HEK293 (cell line): Measurements from ENCODE around the gene CACNA1D.

ENCODE experiments used
- CTCF ChIA-PET: fragments of 350-600 bp; formaldehyde crosslinking; extraction: SDS; loops from one replicate; lab custom pipeline; 2021; ENCODE audit warnings: antibody characterized with exemption; lab: Yijun Ruan, JAX
- POLR2A ChIA-PET: fragments of 300-600 bp; formaldehyde crosslinking; extraction: SDS; loops from one replicate; lab custom pipeline; 2020; ENCODE audit warnings: antibody characterized with exemption, inconsistent platforms; lab: Yijun Ruan, JAX
- H3K27ac ChIP-seq: fragments of 200-500 bp; sonication (Bioruptor generic); 2 replicates; pipeline ENCODE4 v1.5.1; 2014; ENCODE audit warnings: low read depth, low read length, control low read depth, inconsistent platforms; ENCODE audit errors: extremely low read depth
- H3K36me3 ChIP-seq, 2 experiments: fragments of 200-500 bp in 1 of 2; sonication (Bioruptor generic) in 1 of 2; 1 replicate in 1 of 2; 2 replicates in 1 of 2; pipeline ENCODE4 v1.5.1; 2014 to 2017; ENCODE audit warnings: inconsistent platforms in 2 of 2, low read length in 2 of 2; ENCODE audit not compliant: control insufficient read depth in 2 of 2, insufficient read depth in 1 of 2
- H3K4me1 ChIP-seq: fragments of 200-500 bp; sonication (Bioruptor generic); 2 replicates; pipeline ENCODE4 v1.5.1; 2014; ENCODE audit warnings: mild to moderate bottlenecking, low read length, inconsistent platforms; ENCODE audit not compliant: control insufficient read depth, insufficient read depth
- H3K4me3 ChIP-seq: 2 replicates; pipeline ENCODE4 v1.5.1; 2011; ENCODE audit warnings: low read depth, mild to moderate bottlenecking, control low read depth, low read length, moderate library complexity
- H3K9me3 ChIP-seq: fragments of 200-500 bp; sonication (Bioruptor generic); 2 replicates; pipeline ENCODE4 v1.5.1; 2014; ENCODE audit warnings: low read depth, low read length, inconsistent platforms; ENCODE audit not compliant: control insufficient read depth, insufficient read depth
- KLF17 ChIP-seq: fragments of 450-650 bp; formaldehyde crosslinking; IDR thresholded peaks from 2 replicates; pipeline ENCODE4 v1.5.1; 2016; ENCODE audit warnings: missing biosample characterization, missing genetic modification characterization
- MEIS1 ChIP-seq: sonication (generic); formaldehyde crosslinking; IDR thresholded peaks from 2 replicates; pipeline ENCODE4 v1.8.1; 2022; ENCODE audit warnings: missing genetic modification reagents, mild to moderate bottlenecking, borderline replicate concordance
- MYNN ChIP-seq: fragments of 450-650 bp; formaldehyde crosslinking; IDR thresholded peaks from 2 replicates; pipeline ENCODE4 v1.5.1; 2016; ENCODE audit warnings: missing biosample characterization, missing genetic modification characterization, borderline replicate concordance
- PRDM4 ChIP-seq: fragments of 450-650 bp; formaldehyde crosslinking; IDR thresholded peaks from 2 replicates; pipeline ENCODE4 v1.5.1; 2017; ENCODE audit warnings: missing biosample characterization, missing genetic modification characterization
- ZBTB20 ChIP-seq: fragments of 450-650 bp; formaldehyde crosslinking; IDR thresholded peaks from 2 replicates; pipeline ENCODE4 v1.5.1; 2016; ENCODE audit warnings: missing biosample characterization, missing genetic modification characterization
- ZBTB26 ChIP-seq: fragments of 450-650 bp; formaldehyde crosslinking; optimal IDR thresholded peaks from 2 replicates; pipeline ENCODE3; 2016; ENCODE audit warnings: missing biosample characterization, mild to moderate bottlenecking, missing genetic modification characterization
- ZFHX2 ChIP-seq: fragments of 450-650 bp; formaldehyde crosslinking; conservative IDR thresholded peaks from 2 replicates; pipeline ENCODE4 v1.5.1; 2016; ENCODE audit warnings: missing biosample characterization, missing genetic modification characterization
- ZNF121 ChIP-seq: fragments of 450-650 bp; formaldehyde crosslinking; IDR thresholded peaks from 2 replicates; pipeline ENCODE4 v1.5.1; 2016; ENCODE audit warnings: missing biosample characterization, missing genetic modification characterization
- ZNF621 ChIP-seq: fragments of 450-650 bp; formaldehyde crosslinking; IDR thresholded peaks from 2 replicates; pipeline ENCODE4 v1.5.1; 2017; ENCODE audit warnings: missing biosample characterization, missing genetic modification characterization
- ZSCAN30 ChIP-seq: fragments of 450-650 bp; IDR thresholded peaks from 2 replicates; pipeline ENCODE4 v1.5.1; 2018; ENCODE audit warnings: missing biosample characterization, mild to moderate bottlenecking, missing genetic modification characterization, moderate library complexity
- TF ChIP-seq, protein P1 (sequence below): fragments of 450-650 bp; formaldehyde crosslinking; IDR thresholded peaks from 2 replicates; pipeline ENCODE4 v1.5.1; 2016; ENCODE audit warnings: missing biosample characterization, missing genetic modification characterization
- TF ChIP-seq, protein P2 (sequence below): fragments of 450-650 bp; formaldehyde crosslinking; IDR thresholded peaks from 2 replicates; pipeline ENCODE4 v1.5.1; 2016; ENCODE audit warnings: missing biosample characterization, missing genetic modification characterization, low read depth

CACNA1D gene

DNA sequence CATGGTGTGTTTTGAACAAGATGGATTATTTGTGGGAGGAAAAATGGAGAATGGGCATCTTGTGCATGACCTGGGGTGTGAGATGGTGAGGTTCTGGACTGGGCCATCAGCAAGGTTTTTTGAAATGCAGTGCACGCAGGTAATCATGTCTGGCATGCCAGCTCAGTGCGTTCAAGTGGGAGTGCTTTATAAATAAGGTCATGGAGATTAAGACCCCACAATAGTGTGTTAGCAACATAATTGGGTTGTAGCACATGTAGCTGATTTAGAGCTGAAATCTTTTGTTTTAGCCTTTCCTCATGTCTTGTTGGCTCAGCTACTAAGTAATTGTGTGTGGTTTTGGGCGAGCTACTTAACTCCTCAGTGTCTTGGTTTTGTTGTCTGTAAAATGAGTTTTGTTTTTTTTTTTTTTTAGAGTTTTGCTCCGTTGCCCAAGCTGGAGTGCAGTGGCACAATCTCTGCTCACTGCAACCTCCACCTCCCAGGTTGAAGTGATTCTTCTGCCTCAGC, 3.9 kb upstream of the CACNA1D start:
- Histone ChIP-seq H3K4me1 (no peaks in the 10 kb centered on the region), H3K4me3 (no peak overlapping the region), H3K27ac (no peak overlapping the region), H3K36me3 (no peaks in the 10 kb centered on the region), H3K9me3 (no peaks in the 10 kb centered on the region)
- POLR2A ChIA-PET = interaction anchor here (0.6 kb wide), 1 partner anchor 10 kb away, joined by 4 read pairs; no protein-coding TSS in a partner anchor
- no peak for TF ChIP-seq MEIS1 (CRISPR knock-in tag)
- TF ChIP-seq ZBTB20 (tag by site-specific recombination) = no peak
- no peak for TF ChIP-seq MYNN (tag by site-specific recombination)
- TF ChIP-seq ZSCAN30 (tag by site-specific recombination) = no peak
- no peak for TF ChIP-seq ZBTB26
- TF ChIP-seq, protein P1, sequence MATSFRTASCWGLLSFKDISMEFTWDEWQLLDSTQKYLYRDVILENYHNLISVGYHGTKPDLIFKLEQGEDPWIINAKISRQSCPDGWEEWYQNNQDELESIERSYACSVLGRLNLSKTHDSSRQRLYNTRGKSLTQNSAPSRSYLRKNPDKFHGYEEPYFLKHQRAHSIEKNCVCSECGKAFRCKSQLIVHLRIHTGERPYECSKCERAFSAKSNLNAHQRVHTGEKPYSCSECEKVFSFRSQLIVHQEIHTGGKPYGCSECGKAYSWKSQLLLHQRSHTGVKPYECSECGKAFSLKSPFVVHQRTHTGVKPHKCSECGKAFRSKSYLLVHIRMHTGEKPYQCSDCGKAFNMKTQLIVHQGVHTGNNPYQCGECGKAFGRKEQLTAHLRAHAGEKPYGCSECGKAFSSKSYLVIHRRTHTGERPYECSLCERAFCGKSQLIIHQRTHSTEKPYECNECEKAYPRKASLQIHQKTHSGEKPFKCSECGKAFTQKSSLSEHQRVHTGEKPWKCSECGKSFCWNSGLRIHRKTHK (tag by site-specific recombination) = no peak
- no peak for TF ChIP-seq KLF17 (tag by site-specific recombination)
- CTCF ChIA-PET = interaction anchor here (0.8 kb wide), 1 partner anchor 11 kb away, joined by 3 read pairs; no protein-coding TSS in a partner anchor

DNA sequence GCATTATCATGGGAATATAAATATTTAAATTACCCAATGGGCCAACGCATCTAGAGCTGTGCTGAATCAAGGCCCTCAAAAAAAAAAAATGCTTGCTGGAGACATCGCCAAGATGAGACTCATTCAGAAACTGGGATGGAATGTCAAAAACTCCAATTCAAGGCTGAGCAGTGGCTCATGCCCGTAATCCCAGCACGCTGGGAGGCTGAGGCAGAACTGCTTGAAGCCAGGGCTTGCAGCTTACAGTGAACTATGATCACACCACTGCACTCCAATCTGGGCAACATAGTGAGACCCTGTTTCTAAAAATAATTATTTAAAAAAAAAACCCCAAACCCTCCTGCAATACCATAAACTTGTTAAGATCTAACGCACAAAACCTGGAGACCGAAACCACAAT, 3.1 kb upstream of the CACNA1D start:
- no peaks in the 10 kb centered on the region for H3K36me3 ChIP-seq
- no peak overlapping the region for H3K4me3 ChIP-seq
- POLR2A ChIA-PET = interaction anchor here (0.6 kb wide), 1 partner anchor 11 kb away, joined by 4 read pairs; no protein-coding TSS in a partner anchor
- H3K4me1 ChIP-seq = no peaks in the 10 kb centered on the region
- H3K9me3 ChIP-seq = no peaks in the 10 kb centered on the region
- CTCF ChIA-PET = interaction anchor here (0.7 kb wide), 1 partner anchor 1671 kb away, joined by 3 read pairs; no protein-coding TSS in a partner anchor
- TF ChIP-seq, protein P2, sequence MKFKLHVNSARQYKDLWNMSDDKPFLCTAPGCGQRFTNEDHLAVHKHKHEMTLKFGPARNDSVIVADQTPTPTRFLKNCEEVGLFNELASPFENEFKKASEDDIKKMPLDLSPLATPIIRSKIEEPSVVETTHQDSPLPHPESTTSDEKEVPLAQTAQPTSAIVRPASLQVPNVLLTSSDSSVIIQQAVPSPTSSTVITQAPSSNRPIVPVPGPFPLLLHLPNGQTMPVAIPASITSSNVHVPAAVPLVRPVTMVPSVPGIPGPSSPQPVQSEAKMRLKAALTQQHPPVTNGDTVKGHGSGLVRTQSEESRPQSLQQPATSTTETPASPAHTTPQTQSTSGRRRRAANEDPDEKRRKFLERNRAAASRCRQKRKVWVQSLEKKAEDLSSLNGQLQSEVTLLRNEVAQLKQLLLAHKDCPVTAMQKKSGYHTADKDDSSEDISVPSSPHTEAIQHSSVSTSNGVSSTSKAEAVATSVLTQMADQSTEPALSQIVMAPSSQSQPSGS (tag by site-specific recombination) = no peak
- TF ChIP-seq ZNF621 (no peak), ZNF121 (tag by site-specific recombination) (peak; percentile 35; the same call in 1 of the 2 replicates)
- no peak overlapping the region for H3K27ac ChIP-seq

DNA sequence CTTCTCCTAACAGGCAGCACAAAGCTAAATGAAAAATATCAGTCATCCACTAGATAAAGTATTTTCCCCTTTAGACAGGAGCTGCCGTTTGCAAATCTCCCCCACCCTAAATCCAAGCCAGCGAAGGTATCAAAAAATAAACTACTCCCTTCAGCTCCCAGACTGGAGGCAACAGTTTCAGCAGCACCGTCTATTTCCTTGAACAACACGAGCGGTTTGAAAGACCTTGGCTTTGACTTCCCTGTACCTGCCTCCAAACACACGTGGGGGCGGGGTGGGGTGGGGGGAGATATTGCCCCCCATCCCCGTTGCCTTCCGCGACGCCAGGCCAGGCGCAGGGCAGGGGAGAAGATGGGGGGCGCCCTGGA, 832 bp upstream of the CACNA1D start:
- H3K9me3 ChIP-seq = no peaks in the 10 kb centered on the region
- no peak overlapping the region for H3K27ac ChIP-seq
- no peaks in the 10 kb centered on the region for H3K4me1 ChIP-seq
- H3K36me3 ChIP-seq = no peaks in the 10 kb centered on the region
- ChIA-PET POLR2A (no interaction called here), CTCF (interaction anchor here (0.7 kb wide), 1 partner anchor 25 kb away, joined by 5 read pairs; no protein-coding TSS in a partner anchor)
- TF ChIP-seq ZFHX2 (tag by site-specific recombination) (no peak), PRDM4 (tag by site-specific recombination) (no peak)
- H3K4me3 ChIP-seq = 0 out of 2 replicates have a peak overlapping the region, but pooled peaks have one; percentile 49
